HCT116 (cell line): ENCODE data around the gene ACBD6. TPM values are rescaled to one million over a fixed set of nuclear protein-coding genes. Genes with fewer than 3 reads are reported as not detected.

ENCODE experiments used
- ATAC-seq: fragments of 200-7000 bp; cut with Tn5 transposase; 2 replicates; pipeline ENCODE4 v1.9.1; 2020; ENCODE audit warnings: mild to moderate bottlenecking, moderate library complexity
- BruUV-seq: library from RNA; stranded (reverse); fragments of 400-500 nt; replicated peaks from 2 replicates; lab custom pipeline; 2021; lab: Mats Ljungman, UMichigan
- CTCF ChIA-PET: fragments of 300-600 bp; sonication (Branson Sonifier 250); formaldehyde crosslinking; loops from one replicate; lab custom pipeline; 2021; ENCODE audit warnings: antibody characterized with exemption; lab: Charles Lee
- POLR2A ChIA-PET: fragments of 300-600, 350-600 bp; sonication (Branson Sonifier 250); formaldehyde crosslinking; loops from one replicate; lab custom pipeline; 2021; ENCODE audit warnings: antibody characterized with exemption; lab: Charles Lee
- RAD21 ChIA-PET, 2 experiments: fragments of 300-600 bp; sonication (Branson Sonifier 250); formaldehyde crosslinking; loops; one replicate each; lab custom pipeline; 2023; ENCODE audit warnings: low total read pairs in 2 of 2; ENCODE audit not compliant: uncharacterized antibody in 2 of 2, unreplicated experiment in 2 of 2, low non-redundant PET in 1 of 2; lab: Charles Lee
- DNase-seq: peaks from one replicate; pipeline ENCODE4 v3.0.0-alpha.2; 2010; ENCODE audit warnings: low read depth, low spot score
- H2AFZ ChIP-seq: fragments of 200-600 bp; shearing (Covaris generic), sonication (generic); 2 replicates; pipeline ENCODE4 v1.6.1; 2017; ENCODE audit warnings: low read depth, mixed run types, mixed read lengths, antibody characterized with exemption, low read length; ENCODE audit not compliant: poor library complexity, severe bottlenecking
- H3K27ac ChIP-seq: 2 replicates; pipeline ENCODE4 v1.5.1; 2012; ENCODE audit warnings: low read depth, low read length
- H3K27me3 ChIP-seq: fragments of 200-600 bp; sonication (generic); 2 replicates; pipeline ENCODE4 v1.6.1; 2016; ENCODE audit warnings: mixed run types, low read length, mixed read lengths; ENCODE audit not compliant: insufficient read depth
- H3K36me3 ChIP-seq, 2 experiments: fragments of 200-500 bp in 1 of 2; fragments of 200-600 bp in 1 of 2; sonication (Bioruptor generic) in 1 of 2; sonication (generic) in 1 of 2; 2 replicates each; pipeline versions ENCODE4 v1.5.1 to v1.6.1; 2014 to 2016; ENCODE audit warnings: low read length in 2 of 2, inconsistent platforms in 1 of 2, mixed read lengths in 1 of 2, mixed run types in 1 of 2; ENCODE audit not compliant: insufficient read depth in 2 of 2, control insufficient read depth in 1 of 2
- H3K4me1 ChIP-seq, 2 experiments: fragments of 200-600 bp in 1 of 2; sonication (generic) in 1 of 2; 2 replicates each; pipeline versions ENCODE4 v1.5.1 to v1.6.1; 2012 to 2017; ENCODE audit warnings: low read length in 2 of 2, inconsistent platforms in 1 of 2, mild to moderate bottlenecking in 1 of 2, mixed read lengths in 1 of 2, mixed run types in 1 of 2, moderate library complexity in 1 of 2; ENCODE audit not compliant: insufficient read depth in 2 of 2, control insufficient read depth in 1 of 2
- H3K4me2 ChIP-seq: fragments of 200-600 bp; sonication (generic); 2 replicates; pipeline ENCODE4 v1.6.1; 2017; ENCODE audit warnings: mixed run types, low read length, mixed read lengths
- H3K4me3 ChIP-seq, 2 experiments: fragments of 200-600 bp in 1 of 2; sonication (generic) in 1 of 2; replicated peaks in 1 of 2; 2 replicates each; pipeline ENCODE4 v1.5.1; 2011 to 2016; ENCODE audit warnings: low read length in 2 of 2, control low read depth in 1 of 2, low read depth in 1 of 2, mild to moderate bottlenecking in 1 of 2, mixed read lengths in 1 of 2, mixed run types in 1 of 2
- H3K79me2 ChIP-seq: fragments of 200-600 bp; sonication (generic); 2 replicates; pipeline ENCODE4 v1.6.1; 2017; ENCODE audit warnings: mild to moderate bottlenecking, mixed run types, low read length, moderate library complexity, mixed read lengths; ENCODE audit not compliant: insufficient read depth
- H3K9ac ChIP-seq: fragments of 200-600 bp; sonication (generic); 2 replicates; pipeline ENCODE4 v1.6.1; 2016; ENCODE audit warnings: low read length, mixed read lengths
- H3K9me2 ChIP-seq: fragments of 200-600 bp; sonication (generic), shearing (Covaris generic); 2 replicates; pipeline ENCODE4 v1.6.1; 2017; ENCODE audit warnings: mixed run types, mild to moderate bottlenecking, moderate library complexity; ENCODE audit not compliant: insufficient read depth
- H3K9me3 ChIP-seq, 2 experiments: fragments of 200-500 bp in 1 of 2; fragments of 200-600 bp in 1 of 2; sonication (Bioruptor generic) in 1 of 2; sonication (generic) in 1 of 2; 2 replicates each; pipeline ENCODE4 v1.6.1; 2014 to 2017; ENCODE audit warnings: low read length in 2 of 2, mixed read lengths in 2 of 2, inconsistent platforms in 1 of 2, low read depth in 1 of 2, mild to moderate bottlenecking in 1 of 2, mixed run types in 1 of 2, moderate library complexity in 1 of 2; ENCODE audit not compliant: control insufficient read depth in 1 of 2, insufficient read depth in 1 of 2
- H4K20me1 ChIP-seq: fragments of 200-600 bp; sonication (generic), shearing (Covaris generic); 2 replicates; pipeline ENCODE4 v1.6.1; 2017; ENCODE audit warnings: mixed run types, mild to moderate bottlenecking, moderate library complexity; ENCODE audit not compliant: insufficient read depth
- CEBPB ChIP-seq: IDR thresholded peaks from 2 replicates; pipeline ENCODE4 v1.6.1; 2012; ENCODE audit warnings: low read depth
- EGR1 ChIP-seq: IDR thresholded peaks from 2 replicates; pipeline ENCODE4 v1.6.1; 2012; ENCODE audit warnings: low read depth
- ELF1 ChIP-seq: IDR thresholded peaks from 2 replicates; pipeline ENCODE4 v1.6.1; 2012; ENCODE audit warnings: low read depth, borderline replicate concordance
- EZH2 ChIP-seq: fragments of 200-600 bp; sonication (generic); IDR thresholded peaks from 2 replicates; pipeline ENCODE4 v1.6.1; 2017; ENCODE audit warnings: antibody characterized with exemption, mixed run types
- EZH2phosphoT487 ChIP-seq: fragments of 200-600 bp; IDR thresholded peaks from 2 replicates; pipeline ENCODE4 v1.6.1; 2018; ENCODE audit warnings: antibody characterized with exemption, borderline replicate concordance
- FOSL1 ChIP-seq: IDR thresholded peaks from 2 replicates; pipeline ENCODE4 v1.6.1; 2012; ENCODE audit warnings: low read depth
- POLR2AphosphoS5 ChIP-seq: IDR thresholded peaks from 2 replicates; pipeline ENCODE4 v1.6.1; 2011; ENCODE audit warnings: mild to moderate bottlenecking, low read depth, low read length, moderate library complexity
- RAD21 ChIP-seq: IDR thresholded peaks from 2 replicates; pipeline ENCODE4 v1.6.1; 2012; ENCODE audit warnings: low read depth, mild to moderate bottlenecking
- SIN3A ChIP-seq: IDR thresholded peaks from 2 replicates; pipeline ENCODE4 v1.6.1; 2012; ENCODE audit warnings: low read depth
- SP1 ChIP-seq: IDR thresholded peaks from 2 replicates; pipeline ENCODE4 v1.6.1; 2012; ENCODE audit warnings: low read depth
- YY1 ChIP-seq: IDR thresholded peaks from 2 replicates; pipeline ENCODE4 v1.6.1; 2011; ENCODE audit warnings: low read length, low read depth, moderate library complexity, mild to moderate bottlenecking; ENCODE audit not compliant: insufficient replicate concordance; ENCODE audit errors: extremely low read depth
- ZFX ChIP-seq: fragments of 450-650 bp; IDR thresholded peaks from 2 replicates; pipeline ENCODE4 v1.6.1; 2017
- intact Hi-C: fragments of 100-400 bp; cut with micrococcal nuclease; formaldehyde crosslinking; loops from 2 replicates; pipeline ENCODE4 v1.10.0; 2022
- total RNA-seq: library from RNA; stranded (reverse); gene quantifications from one replicate; pipeline ENCODE4 v1.2.1, GENCODE V29; 2021; ENCODE audit not compliant: unreplicated experiment
- TF ChIP-seq, protein P1 (sequence below): IDR thresholded peaks from 2 replicates; pipeline ENCODE4 v1.6.1; 2011; ENCODE audit warnings: mild to moderate bottlenecking, low read length, moderate library complexity; ENCODE audit not compliant: insufficient replicate concordance; ENCODE audit errors: extremely low read depth
- TF ChIP-seq, protein P2 (sequence below): IDR thresholded peaks from 2 replicates; pipeline ENCODE4 v1.6.1; 2012
- TF ChIP-seq, protein P3 (sequence below): IDR thresholded peaks from 2 replicates; pipeline ENCODE4 v1.6.1; 2012; ENCODE audit warnings: low read depth
- TF ChIP-seq, protein P4 (sequence below), 3 experiments: fragments of 200-600 bp in 1 of 3; sonication (generic) in 1 of 3; IDR thresholded peaks in 2 of 3; conservative IDR thresholded peaks in 1 of 3; 2 replicates each; pipeline ENCODE4 v1.5.1; 2012 to 2017; ENCODE audit warnings: low read depth in 2 of 3, low read length in 2 of 3, antibody characterized with exemption in 1 of 3, borderline replicate concordance in 1 of 3, control low read depth in 1 of 3, mild to moderate bottlenecking in 1 of 3, mixed read lengths in 1 of 3, mixed run types in 1 of 3, moderate library complexity in 1 of 3; ENCODE audit not compliant: insufficient read depth in 1 of 3

Gene ACBD6
- total RNA-seq, 1 experiment from 2014 or later = 43.2 TPM

DNA sequence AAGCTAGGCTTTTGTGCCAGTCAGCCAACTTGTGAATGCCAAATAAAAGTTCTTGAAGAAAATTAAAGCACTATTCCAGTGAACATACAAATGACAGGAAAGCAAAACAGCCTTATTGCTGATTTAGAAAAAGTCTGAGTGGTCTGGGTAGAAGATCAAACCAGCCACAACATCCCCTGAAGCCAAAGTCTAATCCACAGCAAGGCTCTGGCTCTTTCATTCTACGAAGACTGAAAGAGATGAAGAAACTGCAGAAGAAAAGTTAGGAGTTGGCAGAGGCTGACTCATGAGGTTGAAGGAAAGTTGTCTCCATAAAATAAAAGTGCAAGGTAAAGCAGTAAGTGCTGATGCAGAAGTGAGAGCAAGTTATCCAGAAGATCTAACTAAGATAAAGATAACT, 206.4 kb downstream of the ACBD6 start:
- Histone ChIP-seq H4K20me1 (no peaks in the 10 kb centered on the region), H3K79me2 (no peaks in the 10 kb centered on the region), H3K9me2 (no peaks in the 10 kb centered on the region), H3K4me1 (peaks cover 0 to 11% of the 10 kb centered on the region in 2 experiments; a peak in 3 of 4 replicates), H3K9ac (no peak overlapping the region), H3K36me3 (no peaks in the 10 kb centered on the region), H3K4me3 (no peak overlapping the region), H3K9me3 (no peaks in the 10 kb centered on the region), H3K4me2 (no peak overlapping the region), H3K27me3 (no peaks in the 10 kb centered on the region), H3K27ac (no peak overlapping the region)
- RAD21 ChIA-PET = no interaction called here
- POLR2A ChIA-PET = no interaction called here
- TF ChIP-seq, protein P1, sequence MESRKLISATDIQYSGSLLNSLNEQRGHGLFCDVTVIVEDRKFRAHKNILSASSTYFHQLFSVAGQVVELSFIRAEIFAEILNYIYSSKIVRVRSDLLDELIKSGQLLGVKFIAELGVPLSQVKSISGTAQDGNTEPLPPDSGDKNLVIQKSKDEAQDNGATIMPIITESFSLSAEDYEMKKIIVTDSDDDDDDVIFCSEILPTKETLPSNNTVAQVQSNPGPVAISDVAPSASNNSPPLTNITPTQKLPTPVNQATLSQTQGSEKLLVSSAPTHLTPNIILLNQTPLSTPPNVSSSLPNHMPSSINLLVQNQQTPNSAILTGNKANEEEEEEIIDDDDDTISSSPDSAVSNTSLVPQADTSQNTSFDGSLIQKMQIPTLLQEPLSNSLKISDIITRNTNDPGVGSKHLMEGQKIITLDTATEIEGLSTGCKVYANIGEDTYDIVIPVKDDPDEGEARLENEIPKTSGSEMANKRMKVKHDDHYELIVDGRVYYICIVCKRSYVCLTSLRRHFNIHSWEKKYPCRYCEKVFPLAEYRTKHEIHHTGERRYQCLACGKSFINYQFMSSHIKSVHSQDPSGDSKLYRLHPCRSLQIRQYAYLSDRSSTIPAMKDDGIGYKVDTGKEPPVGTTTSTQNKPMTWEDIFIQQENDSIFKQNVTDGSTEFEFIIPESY = no peak
- TF ChIP-seq SIN3A (no peak), SP1 (no peak), FOSL1 (no peak), CEBPB (no peak), EZH2phosphoT487 (no peak), ELF1 (no peak), POLR2AphosphoS5 (no peak), RAD21 (no peak), ZFX (no peak), EGR1 (no peak), YY1 (no peak), EZH2 (no peak)
- TF ChIP-seq, protein P2, sequence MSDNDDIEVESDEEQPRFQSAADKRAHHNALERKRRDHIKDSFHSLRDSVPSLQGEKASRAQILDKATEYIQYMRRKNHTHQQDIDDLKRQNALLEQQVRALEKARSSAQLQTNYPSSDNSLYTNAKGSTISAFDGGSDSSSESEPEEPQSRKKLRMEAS = no peak
- TF ChIP-seq, protein P3, sequence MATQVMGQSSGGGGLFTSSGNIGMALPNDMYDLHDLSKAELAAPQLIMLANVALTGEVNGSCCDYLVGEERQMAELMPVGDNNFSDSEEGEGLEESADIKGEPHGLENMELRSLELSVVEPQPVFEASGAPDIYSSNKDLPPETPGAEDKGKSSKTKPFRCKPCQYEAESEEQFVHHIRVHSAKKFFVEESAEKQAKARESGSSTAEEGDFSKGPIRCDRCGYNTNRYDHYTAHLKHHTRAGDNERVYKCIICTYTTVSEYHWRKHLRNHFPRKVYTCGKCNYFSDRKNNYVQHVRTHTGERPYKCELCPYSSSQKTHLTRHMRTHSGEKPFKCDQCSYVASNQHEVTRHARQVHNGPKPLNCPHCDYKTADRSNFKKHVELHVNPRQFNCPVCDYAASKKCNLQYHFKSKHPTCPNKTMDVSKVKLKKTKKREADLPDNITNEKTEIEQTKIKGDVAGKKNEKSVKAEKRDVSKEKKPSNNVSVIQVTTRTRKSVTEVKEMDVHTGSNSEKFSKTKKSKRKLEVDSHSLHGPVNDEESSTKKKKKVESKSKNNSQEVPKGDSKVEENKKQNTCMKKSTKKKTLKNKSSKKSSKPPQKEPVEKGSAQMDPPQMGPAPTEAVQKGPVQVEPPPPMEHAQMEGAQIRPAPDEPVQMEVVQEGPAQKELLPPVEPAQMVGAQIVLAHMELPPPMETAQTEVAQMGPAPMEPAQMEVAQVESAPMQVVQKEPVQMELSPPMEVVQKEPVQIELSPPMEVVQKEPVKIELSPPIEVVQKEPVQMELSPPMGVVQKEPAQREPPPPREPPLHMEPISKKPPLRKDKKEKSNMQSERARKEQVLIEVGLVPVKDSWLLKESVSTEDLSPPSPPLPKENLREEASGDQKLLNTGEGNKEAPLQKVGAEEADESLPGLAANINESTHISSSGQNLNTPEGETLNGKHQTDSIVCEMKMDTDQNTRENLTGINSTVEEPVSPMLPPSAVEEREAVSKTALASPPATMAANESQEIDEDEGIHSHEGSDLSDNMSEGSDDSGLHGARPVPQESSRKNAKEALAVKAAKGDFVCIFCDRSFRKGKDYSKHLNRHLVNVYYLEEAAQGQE = no peak
- TF ChIP-seq, protein P4, sequence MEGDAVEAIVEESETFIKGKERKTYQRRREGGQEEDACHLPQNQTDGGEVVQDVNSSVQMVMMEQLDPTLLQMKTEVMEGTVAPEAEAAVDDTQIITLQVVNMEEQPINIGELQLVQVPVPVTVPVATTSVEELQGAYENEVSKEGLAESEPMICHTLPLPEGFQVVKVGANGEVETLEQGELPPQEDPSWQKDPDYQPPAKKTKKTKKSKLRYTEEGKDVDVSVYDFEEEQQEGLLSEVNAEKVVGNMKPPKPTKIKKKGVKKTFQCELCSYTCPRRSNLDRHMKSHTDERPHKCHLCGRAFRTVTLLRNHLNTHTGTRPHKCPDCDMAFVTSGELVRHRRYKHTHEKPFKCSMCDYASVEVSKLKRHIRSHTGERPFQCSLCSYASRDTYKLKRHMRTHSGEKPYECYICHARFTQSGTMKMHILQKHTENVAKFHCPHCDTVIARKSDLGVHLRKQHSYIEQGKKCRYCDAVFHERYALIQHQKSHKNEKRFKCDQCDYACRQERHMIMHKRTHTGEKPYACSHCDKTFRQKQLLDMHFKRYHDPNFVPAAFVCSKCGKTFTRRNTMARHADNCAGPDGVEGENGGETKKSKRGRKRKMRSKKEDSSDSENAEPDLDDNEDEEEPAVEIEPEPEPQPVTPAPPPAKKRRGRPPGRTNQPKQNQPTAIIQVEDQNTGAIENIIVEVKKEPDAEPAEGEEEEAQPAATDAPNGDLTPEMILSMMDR (IDR thresholded peaks at IDR 0.05 in 2 of 3, conservative IDR thresholded peaks at IDR 0.05 in 1 of 3; ENCODE audit: borderline replicate concordance in 1 of 3, insufficient read depth in 1 of 3, low read depth in 2 of 3, low read length in 2 of 3) = no peak
- TF ChIP-seq, all 23 proteins: peak for 0
- no peak overlapping the region for H2AFZ ChIP-seq
- DNase-seq = no peak
- intact Hi-C loops = no loop called here
- BruUV-seq = no TSS peak
- no peak for ATAC-seq
- CTCF ChIA-PET = no interaction called here
